ENCODE results near the gene EPN2. TPM values are rescaled to one million over a fixed set of nuclear protein-coding genes. Genes with fewer than 3 reads are reported as not detected.

Gene EPN2
- total RNA-seq, 1 donor from 2014 or later: 41.6 TPM

DNA sequence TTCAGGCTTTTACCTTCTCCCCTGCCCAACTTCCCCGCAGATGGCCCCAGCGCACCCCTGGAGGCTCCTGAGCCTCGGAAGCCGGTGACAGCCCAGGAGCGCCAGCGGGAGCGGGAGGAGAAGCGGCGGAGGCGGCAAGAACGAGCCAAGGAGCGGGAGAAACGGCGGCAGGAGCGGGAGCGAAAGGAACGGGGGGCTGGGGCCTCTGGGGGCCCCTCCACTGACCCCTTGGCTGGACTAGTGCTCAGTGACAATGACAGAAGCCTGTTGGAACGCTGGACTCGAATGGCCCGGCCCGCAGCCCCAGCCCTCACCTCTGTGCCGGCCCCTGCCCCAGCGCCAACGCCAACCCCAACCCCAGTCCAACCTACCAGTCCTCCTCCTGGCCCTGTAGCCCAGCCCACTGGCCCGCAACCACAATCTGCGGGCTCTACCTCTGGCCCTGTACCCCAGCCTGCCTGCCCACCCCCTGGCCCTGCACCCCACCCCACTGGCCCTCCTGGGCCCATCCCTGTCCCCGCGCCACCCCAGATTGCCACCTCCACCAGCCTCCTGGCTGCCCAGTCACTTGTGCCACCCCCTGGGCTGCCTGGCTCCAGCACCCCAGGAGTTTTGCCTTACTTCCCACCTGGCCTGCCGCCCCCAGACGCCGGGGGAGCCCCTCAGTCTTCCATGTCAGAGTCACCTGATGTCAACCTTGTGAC is 144.7 kb downstream of the EPN2 start:
- DNase-seq: no peak

DNA sequence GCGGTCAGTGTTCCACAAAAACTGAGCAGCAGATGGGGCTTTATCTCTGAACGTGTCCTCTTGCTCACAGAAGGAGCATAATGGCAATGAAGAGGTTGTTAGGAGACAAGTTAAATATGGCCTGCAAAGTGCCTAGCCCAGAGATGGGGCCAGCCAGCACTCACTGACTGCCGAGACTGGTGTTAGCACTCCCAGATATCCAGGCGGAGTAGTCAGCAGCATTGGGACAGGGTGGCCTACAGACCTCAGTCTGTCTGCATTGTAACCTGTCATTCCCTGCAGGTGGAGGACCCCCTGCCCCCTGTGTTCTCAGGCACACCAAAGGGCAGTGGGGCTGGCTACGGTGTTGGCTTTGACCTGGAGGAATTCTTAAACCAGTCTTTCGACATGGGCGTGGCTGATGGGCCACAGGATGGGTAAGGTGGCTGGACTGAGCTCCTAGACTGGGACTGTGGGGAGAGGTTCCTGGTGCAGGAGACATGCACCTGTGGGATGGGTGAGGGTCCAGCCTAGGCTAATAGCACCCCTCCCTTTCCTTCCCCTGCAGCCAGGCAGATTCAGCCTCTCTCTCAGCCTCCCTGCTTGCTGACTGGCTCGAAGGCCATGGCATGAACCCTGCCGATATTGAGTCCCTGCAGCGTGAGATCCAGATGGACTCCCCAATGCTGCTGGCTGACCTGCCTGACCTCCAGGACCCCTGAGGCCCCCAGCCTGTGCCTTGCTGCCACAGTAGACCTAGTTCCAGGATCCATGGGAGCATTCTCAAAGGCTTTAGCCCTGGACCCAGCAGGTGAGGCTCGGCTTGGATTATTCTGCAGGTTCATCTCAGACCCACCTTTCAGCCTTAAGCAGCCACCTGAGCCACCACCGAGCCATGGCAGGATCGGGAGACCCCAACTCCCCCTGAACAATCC is 145.6 kb downstream of the EPN2 start:
- DNase-seq: no peak

DNA sequence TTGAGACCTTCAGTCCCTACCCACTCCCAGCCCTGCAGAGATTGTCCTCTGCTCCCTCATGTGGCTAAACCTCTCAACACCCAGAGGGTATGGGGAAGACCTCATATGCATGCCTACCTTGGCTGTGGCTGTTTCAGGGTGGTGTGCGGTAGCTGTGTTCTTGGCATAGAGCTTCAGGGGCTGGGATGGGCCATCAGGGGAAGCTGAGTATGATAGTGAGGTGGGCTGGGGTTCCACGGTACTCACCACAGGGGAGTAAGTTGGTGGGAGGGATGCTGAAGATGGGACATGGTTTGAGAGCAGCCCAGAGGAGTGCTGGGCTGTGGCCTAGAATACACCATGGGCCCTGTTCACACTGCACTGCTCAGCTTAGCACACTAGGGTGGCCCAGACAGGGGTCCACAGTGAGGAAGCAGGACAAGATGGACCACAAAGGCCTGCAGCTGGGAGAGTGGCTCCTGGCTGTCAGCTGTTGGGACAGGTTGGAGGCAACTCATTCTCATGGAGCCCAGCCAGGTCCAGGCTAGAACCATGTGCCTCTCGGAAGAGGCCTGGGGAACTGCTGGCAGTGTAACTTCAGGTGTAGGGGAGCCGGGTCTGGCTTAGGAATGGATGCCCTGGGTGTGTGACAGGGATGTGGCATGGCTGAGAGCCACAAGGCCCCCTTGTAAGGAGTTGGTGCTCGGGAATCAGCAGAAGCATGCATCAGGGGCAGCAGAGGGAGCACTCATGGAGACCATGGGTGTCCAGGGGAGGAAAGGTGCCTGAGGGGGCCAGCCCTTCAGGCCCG is 146.7 kb downstream of the EPN2 start:
- DNase-seq: no peak

DNA sequence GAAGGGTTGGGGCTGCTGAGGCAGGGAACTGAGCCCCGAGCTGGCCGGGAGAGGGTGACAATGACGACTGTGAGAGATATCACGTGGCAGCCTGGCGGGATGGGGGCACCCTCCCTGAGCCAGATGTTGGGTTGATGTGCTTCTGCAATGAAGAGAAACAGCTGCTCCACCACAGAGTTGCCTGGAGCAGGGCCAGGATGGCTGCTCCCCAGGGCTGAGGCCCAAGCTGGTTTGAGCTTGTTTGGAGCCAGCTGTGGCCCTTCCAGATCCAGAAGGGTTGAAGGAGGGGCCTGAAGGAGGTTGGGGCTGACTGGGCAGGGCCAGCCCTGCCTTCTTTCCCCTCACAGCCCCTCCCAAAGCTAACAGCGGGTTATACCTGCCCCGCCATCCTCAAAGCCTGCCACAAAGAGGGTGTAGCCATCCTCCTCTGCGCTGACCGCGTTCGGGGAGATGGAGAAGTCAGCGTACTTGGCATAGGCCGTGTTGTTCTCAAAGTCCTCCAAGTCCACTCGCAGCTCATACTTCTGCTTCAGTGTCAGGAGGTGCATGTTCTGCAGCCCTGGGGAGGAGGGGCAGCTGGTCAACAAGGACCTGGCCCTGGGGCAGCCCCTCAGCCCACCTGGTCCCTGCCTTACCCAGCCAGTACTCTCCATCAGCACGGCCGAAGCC is 147.7 kb downstream of the EPN2 start:
- DNase-seq: peak; percentile 92

DNA sequence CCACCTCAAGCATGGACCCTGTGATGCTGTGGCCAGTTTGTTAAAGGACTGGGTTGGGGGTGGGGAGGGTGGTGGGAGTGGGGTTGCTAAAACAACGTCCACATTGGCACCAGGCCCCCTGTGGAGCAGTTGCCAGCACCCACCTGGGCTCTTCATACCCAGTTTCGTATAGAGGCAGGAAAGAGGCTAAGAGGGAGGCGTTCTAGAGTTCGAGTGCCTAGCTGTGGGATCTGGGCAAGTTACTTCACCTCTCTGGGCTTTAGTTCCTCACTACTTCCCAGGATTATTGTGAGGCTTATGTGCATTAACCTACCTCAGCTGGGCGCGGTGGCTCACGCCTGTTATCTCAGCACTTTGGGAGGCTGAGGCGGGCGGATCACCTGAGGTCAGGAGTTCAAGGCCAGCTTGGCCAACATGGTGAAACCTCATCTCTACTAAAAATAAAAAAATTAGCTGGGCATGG is 148.4 kb downstream of the EPN2 start:
- no peak for DNase-seq

Small RNA genes within 50 kb of the gene (small RNA-seq; reads per million reads assigned to genes)
- 6.3 reads per million, percentile 91 among the genes with 10 or more reads in this experiment for gene MIR1180 (ENCODE audit: low replicate concordance)

Other genes with a start within 250 kb of the EPN2 start
- gene FAM83G, start 232.6 kb upstream of the EPN2 start, total RNA-seq: 24.2 TPM
- 2.2 TPM for gene GRAP, start 190.4 kb upstream of the EPN2 start, total RNA-seq
- gene GRAPL, start 109.8 kb upstream of the EPN2 start, total RNA-seq: 0.89 TPM
- 9.2 TPM for gene B9D1, start 125.4 kb downstream of the EPN2 start, total RNA-seq
- gene MAPK7, start 141.1 kb downstream of the EPN2 start, total RNA-seq: 16.4 TPM
- gene MFAP4, start 149.8 kb downstream of the EPN2 start, total RNA-seq: 126 TPM
- gene RNF112, start 173.9 kb downstream of the EPN2 start, total RNA-seq: 3.7 TPM

Data from skin of body (tissue), 3 donors.